ENCODE measurements around the gene PPP4R3A.
"Not testable (repeated sequence)": the region's sequence is repeated elsewhere in the genome, so short reads cannot be mapped to it uniquely, and the experiment has no call there.

The PPP4R3A gene

GRCh38 chr14:91508105-91508504 lies 2.0 kb downstream of the PPP4R3A start:
- H3K36me3 ChIP-seq (ENCODE audit: control insufficient read depth in 5 of 5, insufficient read depth in 5 of 5, low read length in 5 of 5), result peaks cover 3 to 15% (median 4%) of the 10 kb centered on the region in 5 donors
- H3K27ac ChIP-seq (ENCODE audit: low read depth, low read length), result peak overlapping the region; percentile 95
- H3K9me3 ChIP-seq (ENCODE audit: control insufficient read depth in 5 of 5, low read length in 5 of 5), result no peaks in the 10 kb centered on the region
- peak overlapping the region; percentile 73 to 95 (median 91) for H3K4me3 ChIP-seq (ENCODE audit: low read depth in 1 of 5, low read length in 5 of 5)
- H3K27me3 ChIP-seq (ENCODE audit: control insufficient read depth in 5 of 5, insufficient read depth in 4 of 5, low read length in 5 of 5), result no peaks in the 10 kb centered on the region
- peaks cover 8 to 50% (median 37%) of the 10 kb centered on the region in 5 donors for H3K4me1 ChIP-seq (ENCODE audit: control insufficient read depth in 5 of 5, insufficient read depth in 5 of 5, low read length in 5 of 5)
- H3K9ac ChIP-seq (ENCODE audit: low read length in 5 of 5), result peak overlapping the region; percentile 79 to 95 (median 92)

DNA sequence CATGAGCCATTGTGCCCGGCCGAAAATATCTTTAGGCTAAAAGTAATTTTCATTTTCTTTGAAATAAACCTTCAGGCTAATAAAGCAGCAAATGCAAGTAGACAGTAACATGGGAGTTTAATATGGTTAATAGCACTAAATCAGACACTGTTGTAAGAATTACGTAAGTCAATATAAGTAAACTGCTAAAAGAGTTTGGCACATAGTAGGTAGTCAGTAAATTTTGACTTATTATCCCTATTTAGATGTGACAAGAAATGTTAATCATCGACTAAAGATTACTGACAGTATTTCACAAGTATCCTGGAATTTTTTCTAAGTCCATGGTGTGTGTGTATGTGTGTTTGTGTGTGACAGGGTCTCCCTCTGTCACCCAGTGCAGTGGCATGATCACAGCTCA lies 3.9 kb downstream of the PPP4R3A start:
- Histone ChIP-seq H3K27ac (ENCODE audit: low read depth, low read length) (peak overlapping the region; percentile 9), H3K4me1 (ENCODE audit: control insufficient read depth in 5 of 5, insufficient read depth in 5 of 5, low read length in 5 of 5) (peaks cover 8 to 57% (median 49%) of the 10 kb centered on the region in 5 donors), H3K36me3 (ENCODE audit: control insufficient read depth in 5 of 5, insufficient read depth in 5 of 5, low read length in 5 of 5) (peaks cover 4 to 18% (median 4%) of the 10 kb centered on the region in 5 donors), H3K4me3 (ENCODE audit: low read depth in 1 of 5, low read length in 5 of 5) (peak overlapping the region in 1 of 5 donors; percentile 15), H3K27me3 (ENCODE audit: control insufficient read depth in 5 of 5, insufficient read depth in 4 of 5, low read length in 5 of 5) (no peaks in the 10 kb centered on the region), H3K9me3 (ENCODE audit: control insufficient read depth in 5 of 5, low read length in 5 of 5) (no peaks in the 10 kb centered on the region), H3K9ac (ENCODE audit: low read length in 5 of 5) (peak overlapping the region in 1 of 5 donors; percentile 52)

DNA sequence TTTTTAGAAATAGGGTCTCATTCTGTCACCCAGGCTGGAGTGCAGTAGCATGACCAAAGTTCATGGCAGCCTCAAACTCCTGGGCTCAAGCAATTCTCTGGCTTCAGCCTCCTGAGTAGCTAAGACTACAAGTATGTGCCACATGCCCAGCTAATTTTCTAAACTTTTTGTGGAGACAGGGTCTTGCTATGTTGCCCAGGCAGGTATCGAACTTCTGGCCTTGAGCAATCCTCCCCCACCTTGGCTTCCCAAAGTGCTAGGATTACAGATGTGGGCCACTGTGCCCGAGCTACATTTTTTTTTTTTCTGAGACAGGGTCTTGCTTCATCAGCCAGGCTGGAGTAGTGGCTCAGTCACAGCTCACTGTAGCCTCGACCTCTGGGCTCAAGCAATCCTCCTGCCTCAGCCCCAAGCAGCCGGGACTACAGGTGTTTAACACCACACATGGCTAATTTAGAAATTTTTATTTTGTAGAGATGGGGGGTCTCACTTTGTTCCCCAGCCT lies 7.1 kb downstream of the PPP4R3A start:
- Histone ChIP-seq H3K4me1 (ENCODE audit: control insufficient read depth in 5 of 5, insufficient read depth in 5 of 5, low read length in 5 of 5) (peaks cover 2 to 49% (median 34%) of the 10 kb centered on the region in 5 donors), H3K27ac (ENCODE audit: low read depth, low read length) (no peak overlapping the region), H3K36me3 (ENCODE audit: control insufficient read depth in 5 of 5, insufficient read depth in 5 of 5, low read length in 5 of 5) (peaks cover 4 to 19% (median 6%) of the 10 kb centered on the region in 5 donors)

GRCh38 chr14:91501951-91502930 lies 7.9 kb downstream of the PPP4R3A start:
- peaks cover 2 to 50% (median 37%) of the 10 kb centered on the region in 5 donors for H3K4me1 ChIP-seq (ENCODE audit: control insufficient read depth in 5 of 5, insufficient read depth in 5 of 5, low read length in 5 of 5)
- H3K27me3 ChIP-seq (ENCODE audit: control insufficient read depth in 5 of 5, insufficient read depth in 4 of 5, low read length in 5 of 5), result no peaks in the 10 kb centered on the region
- H3K9me3 ChIP-seq (ENCODE audit: control insufficient read depth in 5 of 5, low read length in 5 of 5), result no peaks in the 10 kb centered on the region
- H3K36me3 ChIP-seq (ENCODE audit: control insufficient read depth in 5 of 5, insufficient read depth in 5 of 5, low read length in 5 of 5), result peaks cover 4 to 19% (median 6%) of the 10 kb centered on the region in 5 donors
- H3K27ac ChIP-seq (ENCODE audit: low read depth, low read length), result no peak overlapping the region
- no peak overlapping the region for H3K4me3 ChIP-seq (ENCODE audit: low read depth in 1 of 5, low read length in 5 of 5)
- no peak overlapping the region for H3K9ac ChIP-seq (ENCODE audit: low read length in 5 of 5)

More for the DNA sequence above, 7.1 kb downstream of the PPP4R3A start:
- H3K4me3 ChIP-seq (ENCODE audit: low read depth in 1 of 5, low read length in 5 of 5), result no peak overlapping the region
- H3K27me3 ChIP-seq (ENCODE audit: control insufficient read depth in 5 of 5, insufficient read depth in 4 of 5, low read length in 5 of 5), result no peaks in the 10 kb centered on the region
- no peak overlapping the region for H3K9ac ChIP-seq (ENCODE audit: low read length in 5 of 5)
- H3K9me3 ChIP-seq (ENCODE audit: control insufficient read depth in 5 of 5, low read length in 5 of 5), result no peaks in the 10 kb centered on the region

DNA sequence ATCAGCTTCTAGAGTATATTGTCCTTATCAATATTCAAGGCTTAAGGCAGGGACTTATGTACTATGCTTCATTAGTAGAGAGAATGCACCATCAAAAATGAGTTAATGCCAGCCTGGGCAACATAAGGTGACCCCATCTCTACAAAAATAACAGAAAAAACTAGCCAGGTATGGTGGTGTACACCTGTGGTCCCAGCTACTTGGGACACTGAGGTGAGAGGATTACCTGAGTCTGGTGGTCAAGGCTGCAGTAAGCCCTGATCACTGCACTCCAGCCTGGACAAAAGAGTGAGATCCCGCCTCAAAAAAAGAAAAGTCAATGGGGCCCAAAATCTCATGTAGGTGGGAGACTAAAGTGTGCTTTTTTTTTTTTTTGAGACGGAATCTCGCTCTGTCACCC lies 8.8 kb downstream of the PPP4R3A start:
- peaks cover 4 to 15% (median 9%) of the 10 kb centered on the region in 5 donors for H3K36me3 ChIP-seq (ENCODE audit: control insufficient read depth in 5 of 5, insufficient read depth in 5 of 5, low read length in 5 of 5)
- H3K4me3 ChIP-seq (ENCODE audit: low read depth in 1 of 5, low read length in 5 of 5), result no peak overlapping the region
- no peak overlapping the region for H3K9ac ChIP-seq (ENCODE audit: low read length in 5 of 5)
- H3K27ac ChIP-seq (ENCODE audit: low read depth, low read length), result no peak overlapping the region
- peaks cover 4 to 52% (median 38%) of the 10 kb centered on the region in 5 donors for H3K4me1 ChIP-seq (ENCODE audit: control insufficient read depth in 5 of 5, insufficient read depth in 5 of 5, low read length in 5 of 5)
- H3K9me3 ChIP-seq (ENCODE audit: control insufficient read depth in 5 of 5, low read length in 5 of 5), result no peaks in the 10 kb centered on the region
- H3K27me3 ChIP-seq (ENCODE audit: control insufficient read depth in 5 of 5, insufficient read depth in 4 of 5, low read length in 5 of 5), result no peaks in the 10 kb centered on the region

GRCh38 chr14:91496790-91497189 lies 13.3 kb downstream of the PPP4R3A start:
- H3K4me3 ChIP-seq (ENCODE audit: low read depth in 1 of 5, low read length in 5 of 5), result no peak overlapping the region
- H3K9ac ChIP-seq (ENCODE audit: low read length in 5 of 5), result no peak overlapping the region
- H3K9me3 ChIP-seq (ENCODE audit: control insufficient read depth in 5 of 5, low read length in 5 of 5), result no peaks in the 10 kb centered on the region
- peaks cover 6 to 56% (median 46%) of the 10 kb centered on the region in 5 donors for H3K4me1 ChIP-seq (ENCODE audit: control insufficient read depth in 5 of 5, insufficient read depth in 5 of 5, low read length in 5 of 5)
- H3K27me3 ChIP-seq (ENCODE audit: control insufficient read depth in 5 of 5, insufficient read depth in 4 of 5, low read length in 5 of 5), result no peaks in the 10 kb centered on the region
- H3K27ac ChIP-seq (ENCODE audit: low read depth, low read length), result no peak overlapping the region
- peaks cover 0 to 7% (median 3%) of the 10 kb centered on the region in 5 donors for H3K36me3 ChIP-seq (ENCODE audit: control insufficient read depth in 5 of 5, insufficient read depth in 5 of 5, low read length in 5 of 5)

DNA sequence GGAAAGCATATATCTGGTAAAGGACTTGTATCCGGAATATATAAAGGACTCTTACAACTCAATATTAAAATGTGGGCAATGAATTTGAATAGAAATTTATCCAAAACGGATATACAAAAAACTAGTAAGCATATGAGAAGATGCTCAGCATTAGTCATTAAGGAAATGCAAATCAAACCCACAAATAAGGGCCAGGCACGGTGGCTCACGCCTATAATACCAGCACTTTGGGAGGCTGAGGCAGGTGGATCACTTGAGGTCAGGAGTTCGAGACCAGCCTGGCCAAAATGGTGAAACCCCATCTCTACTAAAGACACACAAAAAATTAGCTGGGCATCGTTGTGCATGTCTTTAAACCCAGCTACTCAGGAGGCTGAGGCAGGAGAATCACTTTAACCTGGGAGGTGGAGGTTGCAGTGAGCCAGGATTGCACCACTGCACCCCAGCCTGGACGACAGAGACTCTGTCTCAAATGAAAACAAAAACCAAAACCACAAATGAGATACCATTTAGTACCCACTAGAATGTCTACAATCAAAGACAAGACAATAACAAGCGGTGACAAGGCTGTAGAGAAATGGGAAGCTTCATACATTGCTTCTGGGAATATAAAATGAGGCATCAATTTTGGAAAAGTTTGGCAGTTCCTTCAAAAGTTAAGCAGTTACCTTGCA lies 15.6 kb downstream of the PPP4R3A start:
- not testable (repeated sequence) for H3K9ac ChIP-seq (ENCODE audit: low read length in 5 of 5); H3K27me3 ChIP-seq (ENCODE audit: control insufficient read depth in 5 of 5, insufficient read depth in 4 of 5, low read length in 5 of 5); H3K27ac ChIP-seq (ENCODE audit: low read depth, low read length); H3K9me3 ChIP-seq (ENCODE audit: control insufficient read depth in 5 of 5, low read length in 5 of 5); H3K4me3 ChIP-seq (ENCODE audit: low read depth in 1 of 5, low read length in 5 of 5)
- peaks cover 3 to 14% (median 7%) of the 10 kb centered on the region in 5 donors for H3K36me3 ChIP-seq (ENCODE audit: control insufficient read depth in 5 of 5, insufficient read depth in 5 of 5, low read length in 5 of 5)
- H3K4me1 ChIP-seq (ENCODE audit: control insufficient read depth in 5 of 5, insufficient read depth in 5 of 5, low read length in 5 of 5), result peaks cover 6 to 53% (median 46%) of the 10 kb centered on the region in 5 donors

DNA sequence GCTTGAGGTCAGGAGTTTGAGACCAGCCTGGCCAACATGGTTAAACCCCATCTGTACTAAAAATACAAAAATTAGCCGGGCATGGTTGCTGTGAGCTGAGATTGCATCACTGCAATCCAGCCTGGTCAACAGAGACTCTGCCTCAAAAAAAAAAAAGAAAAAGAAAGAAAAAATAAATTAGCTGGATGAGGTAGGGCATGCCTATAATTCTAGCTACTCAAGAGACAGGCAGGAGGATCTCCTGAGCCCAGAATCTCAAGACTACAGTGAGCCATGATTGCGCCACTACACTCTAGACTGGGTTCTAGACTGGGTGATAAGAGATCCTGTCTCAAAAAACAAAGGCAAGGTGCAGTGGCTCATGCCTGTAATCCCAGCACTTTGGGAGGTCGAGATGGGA lies 16.9 kb downstream of the PPP4R3A start:
- Histone ChIP-seq H3K27ac (ENCODE audit: low read depth, low read length) (no peak overlapping the region), H3K27me3 (ENCODE audit: control insufficient read depth in 5 of 5, insufficient read depth in 4 of 5, low read length in 5 of 5) (no peaks in the 10 kb centered on the region), H3K36me3 (ENCODE audit: control insufficient read depth in 5 of 5, insufficient read depth in 5 of 5, low read length in 5 of 5) (peaks cover 3 to 19% (median 9%) of the 10 kb centered on the region in 5 donors), H3K9ac (ENCODE audit: low read length in 5 of 5) (no peak overlapping the region), H3K4me3 (ENCODE audit: low read depth in 1 of 5, low read length in 5 of 5) (no peak overlapping the region), H3K4me1 (ENCODE audit: control insufficient read depth in 5 of 5, insufficient read depth in 5 of 5, low read length in 5 of 5) (peaks cover 6 to 55% (median 46%) of the 10 kb centered on the region in 5 donors), H3K9me3 (ENCODE audit: control insufficient read depth in 5 of 5, low read length in 5 of 5) (no peaks in the 10 kb centered on the region)

DNA sequence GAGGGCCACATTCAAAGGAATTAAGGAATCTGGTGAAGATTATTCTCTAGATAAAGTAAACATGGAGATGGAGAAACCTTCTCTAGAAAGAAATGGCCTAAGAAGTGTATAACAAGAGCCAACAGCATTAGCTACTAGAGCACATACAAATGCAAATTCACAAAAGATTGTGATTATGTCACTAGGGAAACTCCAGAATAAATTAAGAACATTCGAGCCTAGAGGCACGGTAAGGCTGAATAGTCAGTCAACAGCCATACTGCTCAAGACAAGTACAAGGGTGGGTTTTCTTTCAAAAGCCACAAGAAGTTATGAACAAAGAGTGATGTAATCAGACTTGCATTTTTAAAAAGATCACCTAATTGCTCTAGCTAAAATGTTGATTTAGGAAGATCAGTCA lies 25.4 kb downstream of the PPP4R3A start:
- H3K4me3 ChIP-seq (ENCODE audit: low read depth in 1 of 5, low read length in 5 of 5), result no peak overlapping the region
- H3K27ac ChIP-seq (ENCODE audit: low read depth, low read length), result no peak overlapping the region
- H3K9ac ChIP-seq (ENCODE audit: low read length in 5 of 5), result no peak overlapping the region
- H3K27me3 ChIP-seq (ENCODE audit: control insufficient read depth in 5 of 5, insufficient read depth in 4 of 5, low read length in 5 of 5), result no peaks in the 10 kb centered on the region
- peaks cover 0 to 19% (median 11%) of the 10 kb centered on the region in 5 donors for H3K4me1 ChIP-seq (ENCODE audit: control insufficient read depth in 5 of 5, insufficient read depth in 5 of 5, low read length in 5 of 5)
- peaks cover 40 to 56% (median 50%) of the 10 kb centered on the region in 5 donors for H3K36me3 ChIP-seq (ENCODE audit: control insufficient read depth in 5 of 5, insufficient read depth in 5 of 5, low read length in 5 of 5)
- no peaks in the 10 kb centered on the region for H3K9me3 ChIP-seq (ENCODE audit: control insufficient read depth in 5 of 5, low read length in 5 of 5)

Measured in subcutaneous abdominal adipose tissue (tissue), 5 donors.